ENCODE data around the gene LTBP2. TPM values are rescaled to one million over a fixed set of nuclear protein-coding genes. Genes with fewer than 3 reads are reported as not detected.

Gene LTBP2
- total and polyA plus RNA-seq, 2 of the 8 experiments (the other 6 are each of a cell fraction or from before 2014, with no cell fraction given) = 0.48 to 0.89 TPM

- TF ChIP-seq SAP30 (IDR thresholded peaks at IDR 0.05; ENCODE audit: insufficient read depth, insufficient replicate concordance, low read length) = no peak
- no peak for TF ChIP-seq TAF7 (optimal IDR thresholded peaks at IDR 0.05; ENCODE audit: borderline replicate concordance, low read depth, low read length)
- no peak for TF ChIP-seq POU5F1 (IDR thresholded peaks at IDR 0.05; ENCODE audit: low read depth, low read length)
- no peak for TF ChIP-seq BCL11A (IDR thresholded peaks at IDR 0.05; ENCODE audit: low read depth in 2 of 2, low read length in 2 of 2)
- TF ChIP-seq KDM4A (IDR thresholded peaks at IDR 0.05; ENCODE audit: low read depth, low read length, severe bottlenecking) = no peak
- no peak for TF ChIP-seq SUZ12 (IDR thresholded peaks at IDR 0.05; ENCODE audit: low read length)
These were observed 132.0 kb downstream of the LTBP2 start (continued) for GRCh38 chr14:74480046-74480445.

Data from H1 (cell line).